ENCODE results near the gene PAK4.
A peak's percentile ranks its signal among the peaks of the same experiment; 100 is the strongest.
"Not testable (repeated sequence)": the region's sequence is repeated elsewhere in the genome, so short reads cannot be mapped to it uniquely, and the experiment has no call there.

Gene PAK4

DNA sequence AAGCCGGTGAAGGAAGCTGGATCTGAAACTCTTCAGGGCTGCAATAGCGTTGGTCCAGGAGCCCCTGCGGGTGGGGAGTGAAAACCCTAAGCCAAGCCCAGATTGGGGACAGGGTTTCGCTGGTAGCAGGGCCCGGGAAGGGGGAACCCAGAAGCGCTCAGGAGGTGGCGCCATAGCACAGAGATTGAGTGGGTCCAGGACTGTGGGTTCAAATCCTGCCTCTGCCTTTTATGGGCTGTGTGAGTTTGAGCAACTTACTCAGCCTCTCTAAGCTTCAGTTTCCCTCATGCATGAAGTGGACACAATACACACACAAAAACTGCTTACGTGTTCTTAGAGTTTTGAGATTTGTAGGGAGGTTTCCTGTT lies 86.8 kb downstream of the PAK4 start:
- DNase-seq, result peak; percentile 73

DNA sequence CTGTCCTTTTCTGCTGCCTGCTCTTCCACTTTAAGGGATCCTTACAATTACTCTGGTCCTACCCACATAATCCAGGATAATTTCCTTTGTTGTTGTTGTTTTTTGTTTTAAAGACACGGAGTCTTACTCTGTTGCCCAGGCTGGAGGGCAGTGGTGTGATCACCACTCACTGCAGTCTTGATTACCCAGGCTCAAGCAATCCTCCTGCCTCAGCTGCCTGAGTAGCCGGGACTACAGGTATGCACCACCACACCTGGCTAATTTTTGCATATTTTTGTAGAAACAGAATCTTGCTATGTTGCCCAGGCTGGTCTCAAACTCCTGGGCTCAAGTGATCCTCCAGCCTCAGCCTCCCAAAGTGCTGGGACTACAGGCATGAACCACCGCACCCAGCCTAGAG lies 89.7 kb downstream of the PAK4 start:
- not testable (repeated sequence) for DNase-seq

DNA sequence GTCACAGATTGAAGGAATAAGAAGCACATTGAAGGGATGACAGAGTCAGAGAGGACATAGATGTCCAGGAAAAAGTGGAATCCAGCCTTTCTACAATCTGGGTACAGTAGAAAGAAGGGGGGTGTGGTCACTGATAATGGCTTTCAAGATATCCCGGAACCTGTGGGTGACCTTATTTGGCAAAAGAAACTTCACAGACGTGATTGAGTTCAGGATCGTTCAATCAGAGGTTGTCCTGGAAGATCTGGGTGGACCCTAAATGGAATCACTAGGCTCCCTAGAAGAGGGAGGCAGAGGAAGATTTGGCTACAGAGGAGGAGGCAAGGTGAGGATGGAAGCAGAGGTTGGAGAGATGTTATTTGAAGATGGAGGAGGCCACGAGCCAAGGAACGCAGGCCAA lies 91.5 kb downstream of the PAK4 start:
- no peak for DNase-seq

DNA sequence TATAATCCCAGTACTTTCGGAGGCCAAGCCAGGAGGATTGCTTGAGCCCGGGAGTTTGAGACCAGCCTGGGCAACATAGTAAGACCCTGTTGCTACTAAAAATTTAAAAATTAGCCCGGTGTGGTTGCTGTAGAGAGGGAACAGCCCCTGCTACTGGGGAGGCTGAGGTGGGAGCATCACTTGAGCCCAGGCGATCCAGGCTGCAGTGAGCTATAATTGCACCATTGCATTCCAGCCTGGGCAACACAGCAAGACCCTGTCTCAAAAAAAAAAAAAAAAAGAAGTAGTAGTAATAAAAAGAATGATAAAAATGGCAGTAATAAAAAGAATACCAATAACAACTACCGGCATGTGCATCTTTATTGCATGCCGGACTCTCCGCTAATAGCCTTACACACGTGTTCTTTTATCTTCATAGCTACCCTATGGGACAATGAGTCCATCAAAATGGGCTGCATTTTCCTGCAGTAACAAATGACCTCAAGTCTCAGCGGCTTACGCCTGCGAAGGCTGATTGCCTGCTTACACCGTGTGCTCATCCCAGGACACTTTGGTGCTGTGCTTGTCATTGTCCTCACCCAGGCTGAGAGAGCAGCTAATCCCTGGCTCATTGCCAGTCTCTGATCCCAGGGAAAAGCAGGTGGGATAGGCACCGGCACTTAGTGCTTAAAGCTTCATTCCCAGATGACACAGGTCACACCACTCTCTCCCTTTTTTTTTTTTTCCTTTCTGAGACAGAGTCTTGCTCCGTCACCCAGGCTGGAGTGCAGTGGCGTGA lies 92.8 kb downstream of the PAK4 start:
- DNase-seq, result no peak

DNA sequence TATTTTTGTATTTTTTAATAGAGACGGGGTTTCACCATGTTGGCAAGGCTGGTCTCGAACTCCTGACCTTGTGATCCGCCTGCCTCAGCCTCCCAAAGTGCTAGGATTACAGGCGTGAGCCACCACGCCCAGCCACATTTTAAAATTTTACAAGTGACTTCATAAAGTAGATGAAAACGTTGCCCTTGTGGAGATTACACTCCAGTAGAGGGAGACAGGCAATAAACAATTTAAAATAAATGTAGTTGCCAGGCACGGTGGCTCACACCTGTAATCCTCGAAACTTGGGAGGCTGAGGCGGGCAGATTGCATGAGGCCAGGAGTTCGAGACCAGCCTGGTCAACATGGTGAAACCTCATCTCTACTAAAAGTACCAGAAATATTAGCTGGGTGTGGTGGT lies 93.5 kb downstream of the PAK4 start:
- DNase-seq, result peak; percentile 24

DNA sequence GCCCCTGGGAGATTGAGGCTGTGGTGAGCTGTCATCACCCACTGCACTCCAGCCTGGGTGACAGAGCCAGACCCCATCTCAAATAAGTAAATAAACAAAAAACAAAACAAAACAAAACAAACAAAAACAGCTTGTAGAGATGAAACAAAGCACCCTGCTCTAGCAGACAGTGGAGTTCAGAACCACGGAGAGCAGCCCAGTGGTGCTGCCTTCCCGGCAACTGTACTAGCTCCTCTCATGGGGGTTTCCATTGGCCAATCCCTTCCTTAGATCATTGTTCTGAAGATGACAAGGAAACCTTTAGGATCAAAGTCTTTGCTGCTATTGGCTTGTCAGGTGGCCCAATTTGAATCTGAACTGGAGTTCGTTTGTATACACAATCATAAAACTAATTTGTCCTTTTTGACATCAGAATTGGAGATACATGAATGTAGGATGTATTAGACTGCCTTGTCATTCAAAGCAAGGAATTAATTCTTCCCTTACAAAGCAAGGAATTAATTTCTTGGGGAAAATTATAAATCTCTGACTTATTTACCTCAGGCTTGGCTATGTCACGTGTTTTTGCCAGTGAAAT lies 98.2 kb downstream of the PAK4 start:
- DNase-seq, result peak; percentile 63

DNA sequence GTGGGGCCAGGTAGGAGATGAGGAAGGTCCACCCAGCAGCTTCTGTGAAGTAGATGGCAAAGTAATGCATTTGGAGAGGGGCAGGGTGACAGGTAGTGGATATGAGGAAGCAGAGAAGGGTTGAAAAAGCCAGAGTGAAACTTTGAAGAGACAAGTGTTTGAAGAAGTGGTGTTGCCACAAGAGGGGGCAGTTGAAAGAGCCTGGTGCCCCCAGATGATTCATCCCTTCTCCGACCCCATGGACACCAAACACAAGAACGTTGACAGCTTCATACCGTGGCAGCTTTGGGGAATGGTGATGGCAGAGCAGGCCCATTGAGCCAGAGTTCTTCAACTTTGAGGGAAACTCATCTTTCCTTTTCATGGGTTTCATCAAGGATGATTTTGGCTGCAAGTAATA lies 99.3 kb downstream of the PAK4 start:
- peak; percentile 64 for DNase-seq
